GM21529 (cell line): ENCODE results near the gene ASAP3.

ENCODE experiments used
- ATAC-seq: cut with Tn5 transposase; IDR thresholded peaks from one replicate; pipeline ENCODE4 v1.9.1; 2021; ENCODE audit not compliant: unreplicated experiment

ASAP3 gene

GRCh38 chr1:23478896-23479665 is 4.9 kb downstream of the ASAP3 start:
- ATAC-seq: no peak

DNA sequence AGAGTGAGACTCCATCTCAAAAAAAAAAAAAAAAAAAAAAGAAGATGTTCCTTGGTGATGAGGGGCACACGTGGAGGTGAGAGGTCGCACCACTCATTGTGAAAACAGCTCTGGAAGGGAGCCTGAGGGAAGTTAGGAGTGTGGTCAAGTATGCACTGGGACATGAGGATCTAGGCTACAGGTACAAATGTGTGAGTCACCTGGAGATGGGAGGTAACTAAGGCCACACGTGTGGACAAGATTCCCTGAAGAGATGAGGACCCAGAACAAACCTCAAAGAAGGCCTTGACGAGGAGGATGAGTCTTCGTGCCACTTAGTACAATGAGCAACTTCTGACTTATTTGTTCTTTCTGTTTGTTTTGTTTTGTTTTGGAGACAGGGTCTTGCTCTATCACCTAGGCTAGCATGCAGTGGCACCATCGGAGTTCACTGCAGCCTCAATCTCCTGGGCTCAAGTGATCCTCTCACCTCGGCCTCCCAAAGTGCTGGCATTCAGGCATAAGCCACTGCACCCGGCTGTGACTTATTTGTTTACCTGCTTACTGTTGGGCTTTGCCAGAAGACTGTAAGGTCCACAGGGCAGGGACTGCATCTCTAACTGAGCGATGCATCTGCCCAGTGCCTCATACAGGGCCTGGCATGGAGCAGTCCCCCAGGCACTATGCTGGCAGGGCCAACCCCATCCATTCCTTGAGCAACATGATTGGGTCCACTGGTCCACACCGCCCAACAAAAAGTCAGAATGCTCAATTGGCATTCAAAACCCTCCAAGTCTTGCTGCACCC is 6.4 kb downstream of the ASAP3 start:
- no peak for ATAC-seq

DNA sequence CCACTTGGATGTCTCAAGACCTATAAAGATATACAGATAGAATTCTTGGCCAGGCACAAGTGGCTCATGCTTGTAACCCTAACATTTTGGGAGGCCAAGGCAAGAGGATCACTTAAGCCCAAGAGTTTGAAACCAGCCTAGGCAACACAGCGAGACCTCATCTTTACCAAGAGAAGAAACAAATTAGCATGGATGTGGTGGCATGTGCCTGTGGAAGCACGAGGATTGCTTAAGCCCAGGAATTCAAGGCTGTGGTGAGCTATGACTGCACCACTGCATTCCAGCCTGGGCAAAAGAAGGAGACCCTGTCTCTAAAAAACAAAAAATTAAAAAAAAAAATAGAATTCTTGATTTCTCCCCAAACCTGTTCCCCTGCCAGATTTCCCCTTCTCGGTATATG is 8.3 kb downstream of the ASAP3 start:
- no peak for ATAC-seq

GRCh38 chr1:23475134-23475628 is 8.8 kb downstream of the ASAP3 start:
- no peak for ATAC-seq

GRCh38 chr1:23473037-23473800 is 10.8 kb downstream of the ASAP3 start:
- no peak for ATAC-seq

GRCh38 chr1:23472351-23473036 is 11.5 kb downstream of the ASAP3 start:
- ATAC-seq: no peak

- no peak for ATAC-seq
Observed at GRCh38 chr1:23471473-23472075, 12.4 kb downstream of the ASAP3 start.

DNA sequence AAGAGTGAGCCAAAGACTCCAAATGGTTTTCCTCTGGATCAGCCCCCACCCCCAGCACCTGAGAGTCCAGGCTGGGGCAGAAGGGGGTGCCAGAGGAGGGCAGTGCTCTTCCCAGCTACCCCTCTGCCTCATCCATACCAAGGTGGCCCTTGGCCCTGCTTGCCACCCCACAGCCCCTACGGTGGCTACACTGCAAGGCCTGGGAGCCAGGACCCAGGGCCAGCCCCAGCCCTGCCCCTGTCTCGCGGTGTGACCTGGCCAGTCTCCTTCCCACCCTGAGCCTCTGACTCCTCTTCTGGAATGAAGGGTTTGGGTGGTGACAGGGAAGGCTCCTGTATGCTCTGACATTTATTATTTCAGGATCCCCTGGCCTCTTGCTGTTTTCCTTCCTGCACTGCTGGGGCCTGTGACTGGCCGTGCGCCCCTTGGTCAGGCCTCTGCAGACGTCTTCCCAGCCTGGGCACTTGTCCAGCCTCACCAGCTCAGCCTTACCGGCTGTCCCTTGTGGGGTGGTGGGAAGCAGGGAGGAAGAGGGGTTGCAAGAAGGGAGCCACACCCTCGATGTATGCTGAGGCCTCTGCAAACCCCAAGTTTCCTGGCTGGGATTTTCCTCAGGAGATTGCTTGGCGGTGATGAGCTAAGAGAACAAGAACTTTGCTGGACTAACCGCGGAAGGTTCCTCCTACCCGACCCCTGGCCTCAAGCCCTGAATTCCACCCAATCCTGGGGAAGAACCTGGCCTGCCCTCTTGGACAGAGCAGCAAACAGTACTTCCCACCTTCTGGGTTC is 13.5 kb downstream of the ASAP3 start:
- ATAC-seq: no peak

DNA sequence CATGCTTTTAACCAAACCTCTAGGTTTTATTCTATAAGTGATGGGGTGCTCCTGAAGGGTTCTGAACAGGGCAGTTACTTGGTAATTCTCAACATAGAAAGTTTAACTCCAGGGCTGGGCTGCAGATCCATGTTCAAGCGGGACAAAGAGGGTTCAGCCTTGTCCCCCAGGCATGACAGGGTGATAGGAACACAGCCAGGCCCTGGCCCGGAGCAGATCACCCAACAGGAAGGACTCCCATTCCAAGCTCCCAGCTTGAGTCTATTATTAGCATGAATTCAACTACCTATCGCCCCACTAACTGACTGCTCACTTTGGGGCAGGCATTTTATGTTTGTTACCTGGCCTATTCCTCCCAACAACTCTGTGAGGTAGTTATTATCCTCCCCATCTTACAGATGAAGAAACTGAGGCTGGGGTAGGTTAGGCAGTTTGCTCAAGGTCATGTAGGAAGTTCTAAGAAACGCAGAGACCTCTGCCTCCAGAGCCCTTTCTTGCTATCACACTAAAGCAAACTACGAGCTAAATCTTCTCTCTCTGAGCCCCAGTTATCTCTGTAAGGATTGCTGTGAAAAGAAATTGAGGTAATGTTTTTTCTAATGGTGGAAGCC is 14.5 kb downstream of the ASAP3 start:
- ATAC-seq: no peak

GRCh38 chr1:23466423-23466989 is 17.5 kb downstream of the ASAP3 start:
- ATAC-seq: no peak

DNA sequence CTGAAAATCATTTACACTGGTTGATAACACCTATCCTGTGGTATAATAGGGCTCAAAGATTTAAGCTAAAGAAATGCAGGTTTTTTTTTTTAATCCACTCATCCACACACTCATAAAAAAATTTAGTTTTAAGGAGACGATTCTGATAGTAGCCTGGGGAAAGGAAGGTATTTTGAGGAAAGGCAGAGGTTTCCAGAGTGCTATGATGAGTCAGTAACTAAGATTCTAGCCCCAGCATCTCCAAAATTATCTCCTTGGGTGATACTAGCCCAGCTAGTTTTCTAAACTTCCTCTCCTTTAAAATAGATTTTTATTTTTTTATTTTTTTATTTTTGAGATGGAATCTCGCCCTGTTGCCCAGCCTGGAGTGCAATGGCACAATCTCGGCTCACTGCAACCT is 20.7 kb downstream of the ASAP3 start:
- no peak for ATAC-seq

DNA sequence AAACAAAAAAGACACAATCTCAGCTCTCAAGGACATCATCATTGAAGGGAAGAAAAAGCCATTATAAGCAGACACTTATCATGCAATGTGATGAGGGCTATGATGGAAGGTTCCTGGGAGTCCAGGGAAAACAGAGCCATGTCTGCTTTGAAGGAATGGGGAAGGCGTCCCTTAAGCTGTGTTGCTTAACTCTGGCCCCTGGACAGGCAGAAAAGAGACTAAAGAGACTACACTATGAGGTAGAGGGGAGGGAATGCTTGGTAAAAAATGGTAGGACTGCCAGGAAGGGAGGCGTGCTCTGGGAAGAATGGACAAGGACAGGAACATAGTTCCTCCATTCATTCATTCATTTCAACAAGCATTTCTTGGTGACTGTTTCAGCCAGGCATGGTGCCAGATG is 21.2 kb downstream of the ASAP3 start:
- no peak for ATAC-seq

GRCh38 chr1:23461050-23461449 is 22.9 kb downstream of the ASAP3 start:
- no peak for ATAC-seq

GRCh38 chr1:23460519-23460918 is 23.5 kb downstream of the ASAP3 start:
- no peak for ATAC-seq

DNA sequence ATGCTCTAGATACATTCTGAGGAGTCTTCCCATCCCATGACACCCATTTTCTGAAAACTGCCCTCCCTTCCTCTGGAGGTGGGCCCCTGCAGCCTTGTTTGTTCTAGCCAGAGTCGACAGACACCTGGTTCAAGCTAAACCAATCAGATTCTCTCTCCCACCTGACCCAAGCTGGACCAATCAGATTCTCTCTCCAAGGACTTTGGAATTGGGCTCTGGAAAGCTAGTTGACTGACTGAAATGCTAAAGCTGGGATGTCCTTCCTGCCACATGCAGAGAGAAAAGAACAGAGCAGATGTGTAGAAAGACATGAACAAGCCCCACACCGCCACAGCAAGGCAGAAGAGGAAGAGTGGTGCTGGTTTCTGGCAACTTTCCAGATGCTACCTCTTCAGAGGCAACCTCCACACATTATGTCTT is 24.6 kb downstream of the ASAP3 start:
- ATAC-seq: no peak

GRCh38 chr1:23456226-23456625 is 27.8 kb downstream of the ASAP3 start:
- ATAC-seq: no peak

GRCh38 chr1:23453455-23454000 is 30.5 kb downstream of the ASAP3 start:
- ATAC-seq: no peak

DNA sequence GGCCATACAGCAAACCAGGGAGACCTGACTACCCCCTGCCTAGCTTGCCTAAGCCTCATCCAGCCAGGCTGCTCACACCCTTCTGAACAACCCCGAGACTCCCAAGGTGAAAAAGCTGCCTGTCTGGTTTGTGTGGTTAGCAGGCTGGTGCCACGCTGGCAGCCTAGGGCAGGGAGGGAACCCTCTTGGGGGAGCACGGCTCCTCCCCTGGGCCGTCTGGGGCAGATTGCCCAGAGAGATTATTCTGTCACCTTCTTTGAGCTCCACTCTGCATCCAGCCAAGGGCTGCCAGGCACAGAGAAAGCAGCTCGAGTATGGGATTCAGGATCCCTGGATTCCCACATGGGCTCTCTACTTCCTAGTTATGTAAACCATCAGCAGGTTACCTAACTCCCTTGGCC is 32.0 kb downstream of the ASAP3 start:
- ATAC-seq: no peak

GRCh38 chr1:23451441-23451840 is 32.5 kb downstream of the ASAP3 start:
- ATAC-seq: no peak
